ENCODE data around the gene SUV39H1.

DNA sequence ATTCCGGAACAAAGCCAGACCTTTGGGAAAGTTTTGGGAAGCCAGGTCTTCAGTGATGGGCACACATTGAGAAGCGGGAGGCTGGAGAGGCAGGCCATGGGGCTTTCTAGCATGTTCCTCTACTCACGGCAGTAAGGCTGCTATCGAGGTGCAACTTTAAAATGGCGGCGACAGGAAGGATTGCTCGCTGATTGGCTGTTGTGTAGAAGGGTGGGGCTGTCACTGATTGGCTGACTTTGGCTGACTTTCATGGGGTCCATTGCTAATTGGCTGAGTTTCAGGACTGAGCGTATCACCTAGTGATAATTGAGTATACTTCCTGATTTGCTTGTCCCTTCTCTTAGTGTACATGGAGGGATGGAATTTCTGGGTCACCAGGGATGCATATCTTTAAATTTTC is 45.3 kb downstream of the SUV39H1 start:
- TF ChIP-seq SRF (IDR thresholded peaks at IDR 0.05; ENCODE audit: low read depth, low read length) = no peak
- no peak for TF ChIP-seq YY1 (IDR thresholded peaks at IDR 0.05; ENCODE audit: low read depth, low read length)
- TF ChIP-seq EZH2 (IDR thresholded peaks at IDR 0.05; ENCODE audit: low read depth, low read length, severe bottlenecking) = no peak
- no peak for TF ChIP-seq NRF1 (IDR thresholded peaks at IDR 0.05; ENCODE audit: low read depth, low read length)
- TF ChIP-seq TAF1 (IDR thresholded peaks at IDR 0.05; ENCODE audit: low read depth, low read length) = no peak
- no peak for TF ChIP-seq RAD21 (IDR thresholded peaks at IDR 0.05 in 1 of 2, conservative IDR thresholded peaks at IDR 0.05 in 1 of 2; ENCODE audit: low read depth in 2 of 2, low read length in 2 of 2)
- TF ChIP-seq POLR2AphosphoS5 (IDR thresholded peaks at IDR 0.05; ENCODE audit: low read depth, low read length) = no peak
- no peak for TF ChIP-seq CTCF (IDR thresholded peaks at IDR 0.05; ENCODE audit: control extremely low read depth in 1 of 3, insufficient read depth in 1 of 3, low read depth in 1 of 3, low read length in 3 of 3)
